ENCODE measurements around the gene LPAR5. TPM values are rescaled to one million over a fixed set of nuclear protein-coding genes. Genes with fewer than 3 reads are reported as not detected.

Gene LPAR5
- total RNA-seq, 1 experiment from 2014 or later = not detected

DNA sequence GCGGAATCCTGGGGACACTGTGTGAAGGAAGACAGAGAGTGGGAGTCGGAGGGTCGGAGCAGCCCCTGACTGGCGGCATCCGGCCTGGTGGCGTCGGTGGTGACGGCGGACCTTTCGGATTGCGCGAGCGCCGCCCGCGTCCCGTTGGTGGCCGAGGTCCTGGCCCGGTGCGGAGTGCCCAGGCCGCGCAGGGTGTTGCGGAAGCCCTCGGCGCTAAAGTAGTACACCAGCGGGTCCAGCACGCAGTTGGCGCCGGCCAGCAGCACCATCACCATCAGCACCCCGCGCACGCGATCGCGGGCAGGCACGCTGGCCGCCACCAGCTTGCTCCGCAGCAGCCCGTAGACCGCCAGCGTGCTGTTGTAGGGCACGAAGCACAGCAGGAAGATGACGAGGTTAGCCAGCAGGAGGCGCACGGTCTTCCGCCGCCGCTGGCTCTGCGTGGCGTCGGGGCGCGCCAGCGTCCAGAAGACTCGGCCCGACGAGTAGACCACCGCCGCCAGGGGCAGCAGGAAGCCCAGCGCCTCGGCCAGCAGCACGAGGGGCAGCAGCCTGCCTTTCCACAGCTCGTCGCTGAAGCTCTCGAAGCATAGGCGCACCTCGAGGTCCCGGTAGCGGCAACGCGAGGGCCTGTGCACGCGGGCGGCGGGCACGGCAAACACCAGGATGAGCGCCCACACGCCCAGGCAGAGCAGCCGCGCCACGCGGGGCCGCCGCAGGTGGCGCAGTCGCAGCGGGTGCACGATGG is 15.4 kb downstream of the LPAR5 start:
- no peaks in the 10 kb centered on the region for H3K4me1 ChIP-seq (ENCODE audit: control insufficient read depth, insufficient read depth, low read length)
- TF ChIP-seq, protein P1, sequence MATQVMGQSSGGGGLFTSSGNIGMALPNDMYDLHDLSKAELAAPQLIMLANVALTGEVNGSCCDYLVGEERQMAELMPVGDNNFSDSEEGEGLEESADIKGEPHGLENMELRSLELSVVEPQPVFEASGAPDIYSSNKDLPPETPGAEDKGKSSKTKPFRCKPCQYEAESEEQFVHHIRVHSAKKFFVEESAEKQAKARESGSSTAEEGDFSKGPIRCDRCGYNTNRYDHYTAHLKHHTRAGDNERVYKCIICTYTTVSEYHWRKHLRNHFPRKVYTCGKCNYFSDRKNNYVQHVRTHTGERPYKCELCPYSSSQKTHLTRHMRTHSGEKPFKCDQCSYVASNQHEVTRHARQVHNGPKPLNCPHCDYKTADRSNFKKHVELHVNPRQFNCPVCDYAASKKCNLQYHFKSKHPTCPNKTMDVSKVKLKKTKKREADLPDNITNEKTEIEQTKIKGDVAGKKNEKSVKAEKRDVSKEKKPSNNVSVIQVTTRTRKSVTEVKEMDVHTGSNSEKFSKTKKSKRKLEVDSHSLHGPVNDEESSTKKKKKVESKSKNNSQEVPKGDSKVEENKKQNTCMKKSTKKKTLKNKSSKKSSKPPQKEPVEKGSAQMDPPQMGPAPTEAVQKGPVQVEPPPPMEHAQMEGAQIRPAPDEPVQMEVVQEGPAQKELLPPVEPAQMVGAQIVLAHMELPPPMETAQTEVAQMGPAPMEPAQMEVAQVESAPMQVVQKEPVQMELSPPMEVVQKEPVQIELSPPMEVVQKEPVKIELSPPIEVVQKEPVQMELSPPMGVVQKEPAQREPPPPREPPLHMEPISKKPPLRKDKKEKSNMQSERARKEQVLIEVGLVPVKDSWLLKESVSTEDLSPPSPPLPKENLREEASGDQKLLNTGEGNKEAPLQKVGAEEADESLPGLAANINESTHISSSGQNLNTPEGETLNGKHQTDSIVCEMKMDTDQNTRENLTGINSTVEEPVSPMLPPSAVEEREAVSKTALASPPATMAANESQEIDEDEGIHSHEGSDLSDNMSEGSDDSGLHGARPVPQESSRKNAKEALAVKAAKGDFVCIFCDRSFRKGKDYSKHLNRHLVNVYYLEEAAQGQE (IDR thresholded peaks at IDR 0.05; ENCODE audit: insufficient read depth in 1 of 2, low read depth in 2 of 2, low read length in 1 of 2) = no peak
- TF ChIP-seq POLR2AphosphoS5 (IDR thresholded peaks at IDR 0.05; ENCODE audit: low read depth, low read length) (no peak), SIN3A (IDR thresholded peaks at IDR 0.05; ENCODE audit: borderline replicate concordance, insufficient read depth, low read depth, low read length) (no peak), TCF7L2 (IDR thresholded peaks at IDR 0.05; ENCODE audit: low read depth, low read length) (no peak)
- TF ChIP-seq, protein P2, sequence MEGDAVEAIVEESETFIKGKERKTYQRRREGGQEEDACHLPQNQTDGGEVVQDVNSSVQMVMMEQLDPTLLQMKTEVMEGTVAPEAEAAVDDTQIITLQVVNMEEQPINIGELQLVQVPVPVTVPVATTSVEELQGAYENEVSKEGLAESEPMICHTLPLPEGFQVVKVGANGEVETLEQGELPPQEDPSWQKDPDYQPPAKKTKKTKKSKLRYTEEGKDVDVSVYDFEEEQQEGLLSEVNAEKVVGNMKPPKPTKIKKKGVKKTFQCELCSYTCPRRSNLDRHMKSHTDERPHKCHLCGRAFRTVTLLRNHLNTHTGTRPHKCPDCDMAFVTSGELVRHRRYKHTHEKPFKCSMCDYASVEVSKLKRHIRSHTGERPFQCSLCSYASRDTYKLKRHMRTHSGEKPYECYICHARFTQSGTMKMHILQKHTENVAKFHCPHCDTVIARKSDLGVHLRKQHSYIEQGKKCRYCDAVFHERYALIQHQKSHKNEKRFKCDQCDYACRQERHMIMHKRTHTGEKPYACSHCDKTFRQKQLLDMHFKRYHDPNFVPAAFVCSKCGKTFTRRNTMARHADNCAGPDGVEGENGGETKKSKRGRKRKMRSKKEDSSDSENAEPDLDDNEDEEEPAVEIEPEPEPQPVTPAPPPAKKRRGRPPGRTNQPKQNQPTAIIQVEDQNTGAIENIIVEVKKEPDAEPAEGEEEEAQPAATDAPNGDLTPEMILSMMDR (IDR thresholded peaks at IDR 0.05) = no peak
- no peak overlapping the region for H3K4me3 ChIP-seq (ENCODE audit: low read depth in 2 of 2, low read length in 2 of 2)
- no TSS peak for BruUV-seq (replicated peaks)
- ChIA-PET CTCF (no interaction called here), POLR2A (no interaction called here)
- H3K36me3 ChIP-seq (ENCODE audit: control insufficient read depth, insufficient read depth, low read length) = no peaks in the 10 kb centered on the region
- H3K27ac ChIP-seq (ENCODE audit: low read length) = no peak overlapping the region
- intact Hi-C loops (cut with micrococcal nuclease; ENCODE audit: unreplicated experiment) (no loop called here), in situ Hi-C loops (cut with HindIII; ENCODE audit: low pct_unique_long_range_greater_than_20kb, low sequenced_read_pairs) (no loop called here)
- DNase-seq (ENCODE audit: low read depth, low spot score) (no peak), ATAC-seq (no peak)
- H3K27me3 ChIP-seq (ENCODE audit: control insufficient read depth, insufficient read depth, low read length) = no peaks in the 10 kb centered on the region
- H3K9me3 ChIP-seq (ENCODE audit: control insufficient read depth, insufficient read depth, low read depth, low read length) = no peaks in the 10 kb centered on the region

DNA sequence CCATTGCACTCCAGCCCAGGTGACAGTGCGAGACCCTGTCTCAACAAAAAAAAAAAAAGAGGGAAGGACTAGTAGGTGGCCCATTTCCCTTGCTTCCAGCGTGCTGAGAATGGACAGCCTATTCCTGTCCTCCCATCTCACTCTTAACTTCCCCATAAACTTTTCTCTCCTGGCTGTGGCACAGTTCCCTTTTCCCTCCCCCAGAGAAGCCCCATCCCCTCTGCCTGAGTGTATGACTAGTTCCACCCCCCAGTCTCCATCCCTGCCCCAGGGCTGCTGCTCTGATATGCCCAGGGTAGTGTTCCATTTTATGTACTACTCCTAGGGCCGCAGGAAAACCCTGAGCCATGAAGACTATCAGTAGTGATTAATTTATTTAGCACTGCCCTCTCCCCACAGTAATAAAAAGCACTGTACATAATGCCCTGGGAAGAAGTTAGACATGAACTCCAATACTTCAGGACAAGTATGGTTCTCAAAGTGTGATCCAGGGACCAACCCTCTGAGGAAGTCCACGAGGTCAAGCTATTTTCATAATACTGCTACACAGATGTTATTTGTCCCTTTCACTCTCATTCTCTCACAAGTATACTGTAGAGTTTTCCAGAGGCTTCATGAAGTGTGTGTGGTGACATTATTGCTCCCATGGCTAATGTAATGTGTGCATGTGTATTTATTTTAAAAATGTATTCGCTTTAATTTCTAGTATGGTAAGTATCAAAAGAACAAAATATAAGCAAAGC is 17.1 kb downstream of the LPAR5 start:
- DNase-seq (ENCODE audit: low read depth, low spot score) (no peak), ATAC-seq (no peak)
- TF ChIP-seq SIN3A (IDR thresholded peaks at IDR 0.05; ENCODE audit: borderline replicate concordance, insufficient read depth, low read depth, low read length) (no peak), POLR2AphosphoS5 (IDR thresholded peaks at IDR 0.05; ENCODE audit: low read depth, low read length) (no peak), TCF7L2 (IDR thresholded peaks at IDR 0.05; ENCODE audit: low read depth, low read length) (no peak)
- TF ChIP-seq, protein P1 (IDR thresholded peaks at IDR 0.05; ENCODE audit: insufficient read depth in 1 of 2, low read depth in 2 of 2, low read length in 1 of 2) = no peak
- TF ChIP-seq, protein P2 (IDR thresholded peaks at IDR 0.05) = no peak
- Histone ChIP-seq H3K9me3 (ENCODE audit: control insufficient read depth, insufficient read depth, low read depth, low read length) (no peaks in the 10 kb centered on the region), H3K27me3 (ENCODE audit: control insufficient read depth, insufficient read depth, low read length) (no peaks in the 10 kb centered on the region), H3K4me3 (ENCODE audit: low read depth in 2 of 2, low read length in 2 of 2) (no peak overlapping the region), H3K27ac (ENCODE audit: low read length) (no peak overlapping the region), H3K4me1 (ENCODE audit: control insufficient read depth, insufficient read depth, low read length) (no peaks in the 10 kb centered on the region; the same call in 1 of the 2 replicates), H3K36me3 (ENCODE audit: control insufficient read depth, insufficient read depth, low read length) (no peaks in the 10 kb centered on the region)
- intact Hi-C loops (cut with micrococcal nuclease; ENCODE audit: unreplicated experiment) (no loop called here), in situ Hi-C loops (cut with HindIII; ENCODE audit: low pct_unique_long_range_greater_than_20kb, low sequenced_read_pairs) (no loop called here)
- CTCF ChIA-PET = no interaction called here
- POLR2A ChIA-PET = interaction anchor here (0.7 kb wide), 1 partner anchor 163 kb away, joined by 4 read pairs; no protein-coding TSS in a partner anchor
- BruUV-seq (replicated peaks) = no TSS peak
